GM12878 (cell line): ENCODE data around the gene CST1. TPM values are rescaled to one million over a fixed set of nuclear protein-coding genes. Genes with fewer than 3 reads are reported as not detected.
"Not testable (repeated sequence)": the region's sequence is repeated elsewhere in the genome, so short reads cannot be mapped to it uniquely, and the experiment has no call there.

Experiments
- ATAC-seq: fragments of 200-7000 bp; cut with Tn5 transposase; 3 replicates; pipeline ENCODE4 v1.9.1; 2020; ENCODE audit warnings: mild to moderate bottlenecking, moderate library complexity
- BruUV-seq: library from RNA; stranded (reverse); fragments of 400-500 nt; replicated peaks from 2 replicates; lab custom pipeline; 2021; lab: Mats Ljungman, UMichigan
- CTCF ChIA-PET: fragments of 300-600 bp; sonication (Branson Sonifier 250); formaldehyde crosslinking; extraction: SDS; loops from one replicate; lab custom pipeline; 2021; ENCODE audit warnings: inconsistent platforms; lab: Yijun Ruan, JAX
- POLR2A ChIA-PET: fragments of 350-600 bp; formaldehyde crosslinking; extraction: SDS; loops from one replicate; lab custom pipeline; 2021; ENCODE audit warnings: inconsistent platforms; lab: Charles Lee
- RAD21 ChIA-PET: fragments of 300-600 bp; sonication (Branson Sonifier 250); formaldehyde crosslinking; loops from one replicate; lab custom pipeline; 2023; ENCODE audit warnings: antibody characterized with exemption; ENCODE audit not compliant: unreplicated experiment; lab: Charles Lee
- SMC1A ChIA-PET: fragments of 300-600 bp; sonication (Branson Sonifier 250); formaldehyde crosslinking; loops from one replicate; lab custom pipeline; 2023; ENCODE audit not compliant: unreplicated experiment, uncharacterized antibody; lab: Charles Lee
- DNase-seq: peaks from one replicate; pipeline ENCODE4 v3.0.0-alpha.2; 2011; ENCODE audit warnings: low read depth, low spot score
- FAIRE-seq: peaks from 3 replicates; lab custom pipeline; 2011; peaks lifted over from hg19 to GRCh38; lab: Jason Lieb, UNC
- H2AFZ ChIP-seq: 2 replicates; pipeline ENCODE4 v1.6.0; 2011; ENCODE audit warnings: low read depth, low read length, control low read depth; ENCODE audit not compliant: control insufficient read depth
- H3K27ac ChIP-seq: 2 replicates; pipeline ENCODE4 v1.5.1; 2011; ENCODE audit warnings: control low read depth; ENCODE audit not compliant: control insufficient read depth, insufficient read depth
- H3K27me3 ChIP-seq, 2 experiments: replicated peaks in 1 of 2; 2 replicates each; pipeline versions ENCODE4 v1.6.0 to v1.6.1; 2011; ENCODE audit warnings: low read length in 1 of 2; ENCODE audit not compliant: control insufficient read depth in 2 of 2, insufficient read depth in 2 of 2
- H3K36me3 ChIP-seq, 2 experiments: 2 replicates each; pipeline ENCODE4 v1.5.1; 2011; ENCODE audit warnings: low read length in 1 of 2; ENCODE audit not compliant: control insufficient read depth in 2 of 2, insufficient read depth in 2 of 2
- H3K4me1 ChIP-seq: 2 replicates; pipeline ENCODE4 v1.6.1; 2011; ENCODE audit warnings: mild to moderate bottlenecking, low read length, moderate library complexity, mixed read lengths; ENCODE audit not compliant: control insufficient read depth, insufficient read depth
- H3K4me2 ChIP-seq: 2 replicates; pipeline ENCODE4 v1.6.0; 2011; ENCODE audit warnings: control low read depth; ENCODE audit not compliant: control insufficient read depth, insufficient read depth
- H3K4me3 ChIP-seq: fragments of 200-600 bp; sonication (generic); 2 replicates; pipeline ENCODE4 v1.5.1; 2016
- H3K79me2 ChIP-seq: 2 replicates; pipeline ENCODE4 v1.6.0; 2011; ENCODE audit warnings: low read length; ENCODE audit not compliant: control insufficient read depth, insufficient read depth
- H3K9ac ChIP-seq: 2 replicates; pipeline ENCODE4 v1.8.0; 2011; ENCODE audit warnings: low read length, control low read depth, mixed read lengths; ENCODE audit not compliant: control insufficient read depth, insufficient read depth
- H3K9me3 ChIP-seq: replicated peaks from 3 replicates; pipeline ENCODE4 v1.5.1; 2011; ENCODE audit warnings: mild to moderate bottlenecking, low read length; ENCODE audit not compliant: control insufficient read depth, insufficient read depth
- H4K20me1 ChIP-seq: 2 replicates; pipeline ENCODE4 v1.6.0; 2011; ENCODE audit not compliant: control insufficient read depth, insufficient read depth
- WGBS: methylation state at CpG from one replicate; pipeline ENCODE4 v1.1.6; 2016; ENCODE audit warnings: low lambda C conversion rate; ENCODE audit not compliant: insufficient replicate concordance, insufficient coverage; ENCODE audit errors: missing lambda C conversion rate; 5-methylcytosine and 5-hydroxymethylcytosine counted together
- in situ Hi-C: fragments of 300-500 bp; cut with MboI; formaldehyde crosslinking; loops from 9 replicates; pipeline ENCODE4 v1.14.3; 2018; ENCODE audit warnings: mixed read lengths
- intact Hi-C: fragments of 100-400 bp; cut with micrococcal nuclease; formaldehyde crosslinking; loops from one replicate; pipeline ENCODE4 v1.14.2; 2022; ENCODE audit not compliant: unreplicated experiment
- polyA plus RNA-seq, 11 experiments: library from polyadenylated mRNA; depleted of rRNA in 4 of 11; unstranded in 6 of 11; stranded (reverse) in 5 of 11; fragments of >200 nt; fragmentation: Nextera tagmentation in 4 of 11; fragmentation: Illumina TruSeq in 1 of 11; extraction: Ambion mirVana in 4 of 11; extraction: Trizol in 1 of 11; gene quantifications; 1 replicate in 1 of 11; 2 replicates in 10 of 11; pipeline versions ENCODE4 v1.2.1 to v1.2.3, GENCODE V29; 2011 to 2016; ENCODE audit warnings: inconsistent platforms in 2 of 11, missing spikeins in 2 of 11, low read depth in 1 of 11
- total RNA-seq, 4 experiments: library from RNA; depleted of rRNA in 3 of 4; stranded (reverse); fragments of >200 nt in 3 of 4; fragmentation: Illumina TruSeq in 1 of 4; extraction: Trizol in 1 of 4; gene quantifications; 2 replicates each; pipeline versions ENCODE4 v1.2.1 to v1.2.3, GENCODE V29; 2013 to 2021

Gene CST1
- total and polyA plus RNA-seq, 10 of the 15 experiments (the other 5 are each of a cell fraction or from before 2014, with no cell fraction given) = not detected

- H3K9me3 ChIP-seq, H3K79me2 ChIP-seq, ATAC-seq, H3K9ac ChIP-seq, H3K27me3 ChIP-seq, FAIRE-seq, SMC1A ChIA-PET, CTCF ChIA-PET, DNase-seq, intact Hi-C loops, H4K20me1 ChIP-seq, H3K36me3 ChIP-seq, H3K4me1 ChIP-seq, H2AFZ ChIP-seq, H3K27ac ChIP-seq, H3K4me3 ChIP-seq, POLR2A ChIA-PET, BruUV-seq, H3K4me2 ChIP-seq, in situ Hi-C loops, RAD21 ChIA-PET: not testable (repeated sequence)
- WGBS = 0% methylated on average over 3 of the region's 3 CpGs
Measured at GRCh38 chr20:23735391-23735790, 15.3 kb downstream of the CST1 start.

GRCh38 chr20:23734949-23735348 is 15.8 kb downstream of the CST1 start:
- not testable (repeated sequence) for H3K9ac ChIP-seq, ATAC-seq
- WGBS = 26% methylated on average over 2 of the region's 2 CpGs

GRCh38 chr20:23734440-23734839 is 16.3 kb downstream of the CST1 start:
- H3K27me3 ChIP-seq, DNase-seq, H3K4me2 ChIP-seq, ATAC-seq, H3K4me3 ChIP-seq, H3K79me2 ChIP-seq, H3K9ac ChIP-seq, H3K36me3 ChIP-seq, FAIRE-seq, RAD21 ChIA-PET, H3K27ac ChIP-seq, H3K9me3 ChIP-seq, CTCF ChIA-PET, H2AFZ ChIP-seq, POLR2A ChIA-PET, SMC1A ChIA-PET, in situ Hi-C loops, BruUV-seq, intact Hi-C loops, H4K20me1 ChIP-seq, H3K4me1 ChIP-seq: not testable (repeated sequence)
- 33% methylated on average over 1 of the region's 1 CpG for WGBS

More at GRCh38 chr20:23734949-23735348, 15.8 kb downstream of the CST1 start:
- H3K4me3 ChIP-seq, DNase-seq, SMC1A ChIA-PET, BruUV-seq, FAIRE-seq, RAD21 ChIA-PET, H3K9me3 ChIP-seq, H3K27me3 ChIP-seq, H4K20me1 ChIP-seq, H3K4me1 ChIP-seq, H2AFZ ChIP-seq, H3K36me3 ChIP-seq, H3K4me2 ChIP-seq, H3K79me2 ChIP-seq, H3K27ac ChIP-seq, CTCF ChIA-PET, intact Hi-C loops, POLR2A ChIA-PET, in situ Hi-C loops: not testable (repeated sequence)
